Spinal cord (tissue), 10 donors: Measurements from ENCODE around the gene SCGN. TPM values are rescaled to one million over a fixed set of nuclear protein-coding genes. Genes with fewer than 3 reads are reported as not detected.

Experiments
- DNase-seq, 6 donors: peaks; one replicate each; pipeline versions ENCODE4 v3.0.0 to v3.0.0-alpha.2; 2013 to 2015; ENCODE audit warnings: low spot score in 6 of 6, low read depth in 4 of 6
- H3K27ac ChIP-seq: one replicate; pipeline ENCODE4 v1.5.1; 2013; ENCODE audit warnings: low read depth, low read length, control low read depth
- H3K27me3 ChIP-seq: one replicate; pipeline ENCODE4 v1.6.1; 2013; ENCODE audit warnings: low read length; ENCODE audit not compliant: control insufficient read depth, insufficient read depth
- H3K36me3 ChIP-seq: one replicate; pipeline ENCODE4 v1.6.1; 2013; ENCODE audit warnings: low read length; ENCODE audit not compliant: control insufficient read depth, insufficient read depth
- H3K4me1 ChIP-seq: one replicate; pipeline ENCODE4 v1.6.1; 2013; ENCODE audit warnings: low read length; ENCODE audit not compliant: control insufficient read depth, insufficient read depth
- H3K4me3 ChIP-seq: one replicate; pipeline ENCODE4 v1.5.1; 2013; ENCODE audit warnings: low read depth, low read length, control low read depth
- H3K9me3 ChIP-seq: one replicate; pipeline ENCODE4 v1.6.1; 2013; ENCODE audit warnings: low read length; ENCODE audit not compliant: control insufficient read depth, insufficient read depth
- WGBS: methylation state at CpG from one replicate; pipeline ENCODE4 v1.1.5; 2013; ENCODE audit warnings: missing lambda C conversion rate; ENCODE audit not compliant: insufficient coverage; 5-methylcytosine and 5-hydroxymethylcytosine counted together
- long read RNA-seq, 4 donors: transcript quantifications; one replicate each; lab custom pipeline, GENCODE V29; 2026
- polyA plus RNA-seq, 2 donors: library from polyadenylated mRNA; unstranded; fragments of 120-200 nt; gene quantifications; one replicate each; pipeline ENCODE4 v1.2.1, GENCODE V29; 2013; ENCODE audit not compliant: insufficient read length in 2 of 2
- total RNA-seq, 2 donors: library from RNA; depleted of rRNA in 1 of 2; stranded (reverse); fragments of 120-200 nt in 1 of 2; fragments of >200 nt in 1 of 2; gene quantifications; one replicate each; pipeline versions ENCODE4 v1.2.3 to v1.2.4, GENCODE V29; 2013 to 2014
- donor health status: healthy.

SCGN gene
- 1 to 10 TPM; 1.2 to 2.9 TPM for total RNA-seq
- polyA plus RNA-seq: 1 to 10 TPM; 2.2 TPM
- long read RNA-seq, donor 1: 0 reads
- long read RNA-seq, donor 2: 0 reads
- long read RNA-seq, donor 3, partial matches to known transcripts: 0 of 1 reads
- long read RNA-seq, donor 3, other reads (novel, unspliced or antisense): 0 of 1 reads
- long read RNA-seq, donor 4, partial matches to known transcripts: 0 of 1 reads
- long read RNA-seq, donor 4, other reads (novel, unspliced or antisense): 0 of 1 reads

GRCh38 chr6:25652007-25652515, at the start of gene SCGN:
TSS of gene SCGN (plus strand) at chr6:25652215. CDS start at chr6:25652404, 189 bp downstream.
- peak in 5 of 6 donors; percentile 22 to 78 (median 37) for DNase-seq
- no peak within 1 kb of the TSS for H3K4me3 ChIP-seq
- peaks cover 5% of the 10 kb centered on the region for H3K4me1 ChIP-seq
- no peak within 1 kb of the TSS for H3K27ac ChIP-seq
- no peaks in the 10 kb centered on the region for H3K9me3 ChIP-seq
- WGBS: 0% methylated on average over 33 of the region's 35 CpGs
- no peaks in the 10 kb centered on the region for H3K36me3 ChIP-seq
- H3K27me3 ChIP-seq: peaks cover 29% of the 10 kb centered on the region

GRCh38 chr6:25602674-25602982, 49.4 kb upstream of the SCGN start:
- H3K4me1 ChIP-seq: no peaks in the 10 kb centered on the region
- no peak for DNase-seq
- no peaks in the 10 kb centered on the region for H3K9me3 ChIP-seq
- H3K4me3 ChIP-seq: no peak overlapping the region
- H3K27ac ChIP-seq: no peak overlapping the region
- WGBS: no CpG with 5 or more reads among the region's 1 CpG
- H3K36me3 ChIP-seq: peaks cover 10% of the 10 kb centered on the region
- no peaks in the 10 kb centered on the region for H3K27me3 ChIP-seq

- H3K36me3 ChIP-seq: peaks cover 10% of the 10 kb centered on the region
- no peaks in the 10 kb centered on the region for H3K9me3 ChIP-seq
- H3K4me3 ChIP-seq: no peak overlapping the region
- H3K27me3 ChIP-seq: no peaks in the 10 kb centered on the region
- no peaks in the 10 kb centered on the region for H3K4me1 ChIP-seq
- no CpG with 5 or more reads among the region's 1 CpG for WGBS
- no peak overlapping the region for H3K27ac ChIP-seq
- DNase-seq: no peak
Measured at GRCh38 chr6:25603251-25603650, 48.8 kb upstream of the SCGN start.

GRCh38 chr6:25606151-25606550, 45.9 kb upstream of the SCGN start:
- H3K27ac ChIP-seq: no peak overlapping the region
- DNase-seq: no peak
- no peaks in the 10 kb centered on the region for H3K27me3 ChIP-seq
- no peaks in the 10 kb centered on the region for H3K9me3 ChIP-seq
- H3K4me1 ChIP-seq: no peaks in the 10 kb centered on the region
- H3K36me3 ChIP-seq: peaks cover 9% of the 10 kb centered on the region
- H3K4me3 ChIP-seq: no peak overlapping the region
- WGBS: 91% methylated on average over 9 of the region's 11 CpGs

- no peaks in the 10 kb centered on the region for H3K27me3 ChIP-seq
- H3K4me3 ChIP-seq: no peak overlapping the region
- no peak for DNase-seq
- H3K27ac ChIP-seq: no peak overlapping the region
- WGBS: no CpG with 5 or more reads among the region's 5 CpGs
- peaks cover 9% of the 10 kb centered on the region for H3K36me3 ChIP-seq
- no peaks in the 10 kb centered on the region for H3K9me3 ChIP-seq
- no peaks in the 10 kb centered on the region for H3K4me1 ChIP-seq
Measured at GRCh38 chr6:25608558-25609174, 43.3 kb upstream of the SCGN start.

GRCh38 chr6:25612666-25613065, 39.3 kb upstream of the SCGN start:
- no peaks in the 10 kb centered on the region for H3K27me3 ChIP-seq
- no peak overlapping the region for H3K27ac ChIP-seq
- no peaks in the 10 kb centered on the region for H3K9me3 ChIP-seq
- H3K36me3 ChIP-seq: peaks cover 3% of the 10 kb centered on the region
- no CpG with 5 or more reads among the region's 3 CpGs for WGBS
- no peaks in the 10 kb centered on the region for H3K4me1 ChIP-seq
- no peak for DNase-seq
- H3K4me3 ChIP-seq: no peak overlapping the region

- Histone ChIP-seq H3K9me3 (no peaks in the 10 kb centered on the region), H3K4me1 (no peaks in the 10 kb centered on the region), H3K27me3 (no peaks in the 10 kb centered on the region), H3K36me3 (peaks cover 3% of the 10 kb centered on the region), H3K27ac (no peak overlapping the region), H3K4me3 (no peak overlapping the region)
- no CpG with 5 or more reads among the region's 1 CpG for WGBS
- no peak for DNase-seq
Measured at GRCh38 chr6:25613415-25613814, 38.6 kb upstream of the SCGN start.

- Histone ChIP-seq H3K4me1 (no peaks in the 10 kb centered on the region), H3K9me3 (no peaks in the 10 kb centered on the region), H3K27ac (no peak overlapping the region), H3K36me3 (peaks cover 3% of the 10 kb centered on the region), H3K27me3 (no peaks in the 10 kb centered on the region), H3K4me3 (no peak overlapping the region)
- DNase-seq: no peak
- WGBS: no CpG with 5 or more reads among the region's 4 CpGs
Measured at GRCh38 chr6:25614052-25614451, 38.0 kb upstream of the SCGN start.

GRCh38 chr6:25615471-25615870, 36.5 kb upstream of the SCGN start:
- no CpG with 5 or more reads among the region's 1 CpG for WGBS
- H3K36me3 ChIP-seq: peaks cover 1% of the 10 kb centered on the region
- H3K4me1 ChIP-seq: no peaks in the 10 kb centered on the region
- H3K9me3 ChIP-seq: no peaks in the 10 kb centered on the region
- DNase-seq: peak in 1 of 6 donors; percentile 85
- no peaks in the 10 kb centered on the region for H3K27me3 ChIP-seq
- no peak overlapping the region for H3K27ac ChIP-seq
- no peak overlapping the region for H3K4me3 ChIP-seq

GRCh38 chr6:25617997-25618396, 34.0 kb upstream of the SCGN start:
- H3K9me3 ChIP-seq: no peaks in the 10 kb centered on the region
- H3K4me1 ChIP-seq: no peaks in the 10 kb centered on the region
- H3K4me3 ChIP-seq: no peak overlapping the region
- no peaks in the 10 kb centered on the region for H3K27me3 ChIP-seq
- H3K27ac ChIP-seq: no peak overlapping the region
- H3K36me3 ChIP-seq: no peaks in the 10 kb centered on the region
- DNase-seq: no peak
- no CpG with 5 or more reads among the region's 2 CpGs for WGBS
